Hematopoietic multipotent progenitor cell treated with erythropoietin and hydrocortisone succinate and interleukin-3 and kit ligand, for 4 days (in vitro differentiated cells): ENCODE measurements around the gene G2E3.
"Not testable (repeated sequence)": the region's sequence is repeated elsewhere in the genome, so short reads cannot be mapped to it uniquely, and the experiment has no call there.

Experiments used
- DNase-seq: peaks from one replicate; pipeline ENCODE4 v3.0.0-alpha.2; 2015

The G2E3 gene

DNA sequence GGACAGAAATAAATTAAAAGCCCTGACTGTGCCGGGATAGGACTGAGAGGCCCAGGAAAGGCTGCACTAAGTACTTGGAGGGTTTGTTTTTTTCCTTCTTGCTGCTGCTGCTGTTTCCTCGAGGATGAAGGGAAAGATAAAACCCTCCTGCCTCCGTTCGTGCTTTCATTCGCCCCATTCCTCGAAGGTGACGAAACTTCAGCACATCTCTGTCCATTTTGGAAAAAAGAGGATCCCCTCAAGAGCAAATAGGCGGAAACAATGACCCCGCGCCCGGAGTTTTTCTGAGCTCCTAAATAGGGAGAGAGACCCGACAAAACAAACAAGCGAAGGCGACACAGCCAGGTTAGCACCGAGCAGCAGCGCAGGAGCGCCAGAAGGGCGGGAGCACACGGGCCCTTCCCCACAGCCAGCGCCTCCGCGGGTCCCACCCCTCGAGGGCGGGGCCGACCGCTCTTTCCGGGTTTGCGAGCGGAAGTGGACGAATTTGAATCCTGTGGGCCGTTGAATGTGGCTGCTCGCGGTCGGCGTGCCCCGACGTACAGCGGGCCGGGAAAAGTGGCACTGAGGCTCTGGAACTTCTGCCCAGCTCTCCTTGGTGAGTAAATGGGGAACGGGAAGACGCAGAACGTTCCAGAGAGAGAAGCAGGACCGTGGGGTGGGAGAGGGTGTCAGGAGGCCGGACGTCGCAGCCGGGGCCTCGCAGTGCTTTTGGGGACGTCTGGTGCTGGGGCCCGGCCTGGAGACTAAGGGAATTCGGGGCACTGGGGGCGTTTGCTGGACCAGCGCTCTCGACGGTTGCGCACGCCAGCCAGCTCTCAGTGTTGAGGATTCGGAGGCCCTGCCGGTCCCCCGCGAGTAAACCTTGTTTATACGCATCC is at the start of gene G2E3:
TSS of gene G2E3 (plus strand) at position 484 of the 881 bp plus-strand sequence. CDS start 21,922 bp downstream, outside the sequence.
- DNase-seq = peak; percentile 96

DNA sequence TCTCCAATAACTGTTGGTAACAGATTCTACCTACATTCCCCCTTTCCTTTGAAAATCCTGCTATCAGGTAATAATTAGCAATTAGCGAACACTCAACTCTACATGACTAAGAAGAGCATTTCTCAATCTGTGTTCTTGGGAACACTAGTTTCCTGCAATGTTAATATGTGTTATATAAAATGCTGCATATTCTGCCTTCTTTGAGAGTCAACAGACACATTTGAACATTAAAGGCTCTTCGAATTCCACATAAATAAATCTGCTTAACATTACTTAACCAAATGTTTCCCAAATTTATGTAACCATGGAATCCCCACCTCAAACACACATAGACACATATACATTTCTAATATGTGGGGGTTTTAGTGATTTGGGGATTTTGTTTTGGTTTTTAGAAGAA is 41.2 kb upstream of the G2E3 start:
- no peak for DNase-seq

DNA sequence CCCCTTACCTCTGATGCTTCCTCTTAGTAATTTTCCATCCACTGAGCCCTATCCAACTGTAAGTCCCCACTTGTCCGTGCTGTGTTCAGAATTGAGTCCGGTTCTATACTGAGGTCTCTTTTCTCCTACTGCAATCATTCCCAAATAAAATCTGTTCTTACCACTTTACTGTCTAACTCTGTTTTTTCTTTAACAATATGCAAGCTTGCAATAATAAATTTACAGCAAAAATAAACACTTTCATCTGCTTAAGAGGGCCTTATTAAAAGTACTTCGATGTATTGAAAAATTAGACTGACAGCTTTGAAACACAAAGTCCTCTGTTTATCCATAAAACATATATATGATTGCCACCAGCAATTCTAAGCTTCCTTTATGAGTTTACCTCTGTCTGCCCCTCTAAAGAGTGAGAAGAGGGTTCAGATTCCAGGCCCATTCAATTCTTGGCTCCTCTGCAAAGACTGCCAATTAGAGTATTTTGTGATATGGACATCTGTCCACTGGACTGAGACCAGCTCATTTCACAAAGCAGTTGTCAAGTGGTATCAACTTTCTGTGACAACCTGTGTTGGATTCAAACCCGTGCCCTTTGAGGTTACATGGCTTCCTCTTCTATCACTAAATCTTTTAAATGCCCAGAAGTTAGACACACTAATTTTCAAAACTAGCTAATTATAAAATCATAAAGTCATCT is 39.9 kb upstream of the G2E3 start:
- no peak for DNase-seq

DNA sequence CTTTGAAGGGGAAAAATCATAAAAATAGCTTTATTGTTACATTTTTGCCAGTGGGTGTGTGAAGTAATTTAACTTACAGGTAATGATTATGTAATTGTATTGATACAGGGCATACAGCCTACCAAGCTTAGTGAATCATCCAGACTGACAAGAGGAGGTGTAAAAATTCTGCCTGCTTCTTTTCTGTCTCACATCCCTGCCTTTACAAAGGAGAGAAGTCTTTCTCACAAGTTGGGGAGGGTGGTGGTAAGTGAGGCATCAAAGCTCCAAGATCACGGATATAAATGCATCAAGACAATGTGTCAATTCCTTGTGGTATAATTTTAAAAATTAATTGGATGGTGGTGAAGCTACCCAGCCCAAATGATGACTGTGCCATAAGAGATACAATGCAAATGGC is 39.0 kb upstream of the G2E3 start:
- DNase-seq = no peak

- no peak for DNase-seq
Observed at GRCh38 chr14:30520536-30520935, 38.4 kb upstream of the G2E3 start.

DNA sequence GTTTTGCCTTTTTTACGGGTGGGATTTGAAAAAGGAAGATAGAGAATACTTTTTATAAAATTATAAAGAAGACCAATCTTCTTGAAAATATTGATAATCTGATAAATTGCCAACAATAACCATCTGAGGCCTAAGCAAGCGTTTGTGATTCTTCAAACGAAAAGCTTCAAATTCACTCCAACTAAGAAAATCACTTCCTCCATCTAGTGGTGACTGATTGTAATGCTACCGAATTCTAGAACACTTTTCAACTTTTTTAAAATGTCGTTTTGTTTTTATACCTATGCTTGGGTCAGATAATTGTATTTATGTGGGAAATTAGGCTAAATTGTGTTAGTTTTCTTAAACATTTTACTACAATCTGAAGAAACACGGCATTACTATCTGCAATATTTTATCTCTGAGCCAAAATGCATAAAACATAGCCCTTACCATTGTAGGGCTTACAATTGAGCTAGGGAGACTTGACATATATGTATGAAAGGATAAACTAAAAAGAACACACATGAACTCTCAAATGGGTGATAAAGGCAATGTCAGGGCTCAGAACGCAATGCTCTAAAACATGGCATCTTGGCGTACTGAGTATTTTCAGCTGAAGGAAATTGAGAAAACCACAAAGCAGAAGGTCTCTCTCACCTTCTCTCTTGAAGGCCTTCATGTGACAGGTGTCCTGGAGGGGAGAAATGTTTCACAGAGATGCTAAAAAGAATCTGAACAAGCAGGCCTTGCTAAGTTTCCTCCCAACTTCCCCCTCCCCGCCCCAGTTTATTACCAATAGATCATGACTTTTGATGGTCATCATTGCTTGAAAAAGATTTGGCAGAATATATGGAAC is 36.8 kb upstream of the G2E3 start:
- peak; percentile 71 for DNase-seq

DNA sequence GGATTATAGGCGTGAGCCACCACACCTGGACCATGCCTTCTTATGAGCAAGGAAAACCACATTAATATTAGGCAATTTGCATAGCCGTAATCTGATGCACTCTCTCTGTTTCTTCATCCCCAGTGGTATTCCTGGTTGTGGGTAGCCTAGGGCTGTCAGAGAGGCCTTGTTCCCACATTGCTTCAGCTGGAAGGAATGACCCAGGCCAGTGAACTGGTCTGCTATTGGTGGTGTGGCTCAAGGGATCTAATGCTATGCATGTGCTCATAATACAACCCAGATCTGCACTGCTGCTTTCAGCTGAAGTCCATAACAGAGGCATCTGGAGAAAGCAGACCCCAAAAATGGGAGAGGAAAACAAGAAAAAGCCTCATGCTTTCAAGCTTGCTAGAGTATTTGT is 33.1 kb upstream of the G2E3 start:
- no peak for DNase-seq

DNA sequence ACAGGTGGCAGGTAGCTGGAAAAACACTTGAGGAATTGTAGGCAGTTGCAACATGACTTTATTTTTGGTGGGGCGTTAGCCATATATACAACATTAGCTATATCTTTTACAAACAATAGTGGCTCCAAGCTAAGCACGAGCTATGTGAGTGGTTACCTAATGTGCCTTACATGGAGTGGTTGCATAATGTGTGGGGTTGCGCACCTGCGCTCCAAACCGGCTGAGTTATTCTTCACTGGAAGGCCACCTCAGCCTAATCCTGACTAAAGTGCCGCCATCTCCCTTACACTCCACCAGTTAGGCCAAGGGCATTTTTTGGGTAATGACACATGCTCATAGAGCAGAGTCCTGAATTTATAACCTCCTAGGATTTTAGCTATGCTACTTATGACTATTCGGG is 31.8 kb upstream of the G2E3 start:
- no peak for DNase-seq

DNA sequence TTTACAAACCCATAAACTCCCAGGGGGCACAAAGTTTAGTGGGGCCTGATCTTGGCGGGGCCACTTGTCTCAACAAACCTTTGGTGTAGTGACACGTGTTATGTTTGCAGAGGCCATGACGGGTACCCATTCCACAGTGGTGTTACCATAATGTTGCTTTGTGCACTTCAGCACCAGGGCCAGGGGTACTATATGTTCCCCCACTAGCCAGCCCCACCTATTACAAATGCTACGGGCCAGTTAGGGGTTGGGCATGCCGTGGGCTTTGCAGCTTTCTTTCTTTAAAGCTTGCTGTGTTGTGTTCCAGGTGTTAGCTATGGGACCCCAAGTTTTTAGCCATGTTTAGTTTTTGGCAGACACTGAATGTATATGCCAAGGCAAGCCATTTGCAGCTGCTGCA is 30.8 kb upstream of the G2E3 start:
- peak; percentile 13 for DNase-seq

DNA sequence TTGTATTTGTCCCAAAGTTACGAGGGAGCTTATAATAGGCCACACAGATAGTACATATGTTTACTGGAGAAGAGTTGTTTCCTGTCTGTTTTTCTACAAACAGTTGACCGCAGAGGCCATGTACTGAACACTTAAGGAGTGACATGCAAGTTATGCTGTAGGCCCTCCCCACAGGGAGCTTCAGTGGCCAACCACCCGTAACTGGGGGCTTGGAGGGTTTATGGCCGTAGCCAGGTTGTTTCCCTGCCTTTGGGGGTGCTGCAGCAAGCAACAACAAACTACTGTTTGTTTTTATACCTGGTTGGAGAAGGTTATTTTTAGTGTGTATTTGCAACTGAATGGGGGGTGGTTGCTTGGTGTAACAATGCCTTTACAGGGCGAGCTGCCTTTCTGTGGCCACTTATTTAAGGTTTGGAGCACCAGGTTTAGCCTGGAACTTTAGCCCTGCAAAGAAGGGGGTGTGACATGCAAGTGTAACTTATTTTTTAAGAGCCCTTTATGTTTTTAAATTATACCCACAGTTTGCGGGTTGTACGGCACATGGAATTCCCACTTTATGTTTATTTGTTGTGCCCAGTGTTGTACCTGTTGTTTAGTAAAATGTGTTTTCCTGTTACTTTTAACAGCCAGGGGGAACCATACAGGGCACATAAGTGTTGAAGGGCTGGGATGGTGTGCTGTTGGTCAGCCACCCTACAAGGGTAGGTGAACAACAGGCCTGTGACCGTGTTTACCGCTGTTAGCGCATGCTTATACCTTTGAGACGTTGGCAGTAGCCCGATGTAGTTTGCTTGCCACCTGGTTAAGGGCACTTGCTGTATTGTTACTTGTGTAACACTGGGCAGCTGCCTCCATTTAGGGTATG is 29.9 kb upstream of the G2E3 start:
- DNase-seq = no peak

GRCh38 chr14:30532264-30532663 is 26.7 kb upstream of the G2E3 start:
- DNase-seq = peak; percentile 4

DNA sequence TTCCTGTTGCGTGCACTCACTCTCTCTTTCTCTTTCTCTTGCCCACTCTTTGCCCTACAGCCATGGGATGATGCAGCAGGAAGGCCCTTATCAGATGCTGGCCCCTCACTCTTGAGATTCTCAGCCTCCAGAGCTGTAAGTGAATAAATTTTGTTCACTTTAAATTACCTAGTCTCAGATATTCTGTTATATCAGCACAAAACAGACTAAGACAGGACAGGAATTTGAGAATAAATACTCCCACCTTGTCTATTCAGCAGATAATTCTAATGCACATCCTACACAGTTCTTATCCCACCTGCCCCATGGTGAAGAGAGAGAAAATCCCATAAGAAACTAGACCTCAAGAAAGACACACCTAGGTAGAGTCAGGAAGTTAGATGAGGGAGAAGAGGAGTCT is 25.8 kb upstream of the G2E3 start:
- DNase-seq = no peak

- DNase-seq = no peak
Observed at GRCh38 chr14:30541318-30541717, 17.6 kb upstream of the G2E3 start.

GRCh38 chr14:30546735-30547134 is 12.2 kb upstream of the G2E3 start:
- DNase-seq = not testable (repeated sequence)

DNA sequence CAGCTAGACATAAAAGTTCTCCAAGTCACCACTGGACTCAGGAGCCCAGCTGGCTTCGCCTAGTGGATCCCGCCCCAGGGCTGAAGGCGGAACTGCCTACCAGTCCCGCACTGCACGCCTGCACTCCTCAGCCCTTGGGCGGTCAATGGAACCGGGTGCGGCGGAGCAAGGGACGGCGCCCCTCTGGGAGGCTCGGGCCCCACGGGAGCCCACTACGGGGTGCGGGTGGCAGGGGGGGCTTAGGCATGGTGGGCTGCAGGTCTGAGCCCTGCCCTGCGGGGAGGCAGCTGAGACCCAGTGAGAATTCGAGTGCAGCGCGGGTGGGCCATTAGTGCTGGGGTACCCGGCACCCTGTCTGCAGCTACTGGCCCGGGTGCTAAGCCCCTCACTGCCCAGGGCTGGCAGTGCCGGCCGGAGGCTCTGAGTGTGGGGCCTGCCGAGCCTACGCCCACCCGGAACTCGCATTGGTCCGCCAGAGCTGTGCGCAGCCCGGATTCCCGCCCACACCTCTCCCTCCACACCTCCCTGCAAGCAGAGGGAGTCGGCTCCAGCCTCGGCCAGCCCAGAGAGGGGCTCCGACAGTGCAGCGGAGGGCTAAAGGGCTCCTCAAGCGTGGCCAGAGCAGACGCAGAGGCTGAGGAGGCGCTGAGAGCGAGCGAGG is 11.4 kb upstream of the G2E3 start:
- DNase-seq = no peak

GRCh38 chr14:30550335-30550734 is 8.6 kb upstream of the G2E3 start:
- DNase-seq = no peak

DNA sequence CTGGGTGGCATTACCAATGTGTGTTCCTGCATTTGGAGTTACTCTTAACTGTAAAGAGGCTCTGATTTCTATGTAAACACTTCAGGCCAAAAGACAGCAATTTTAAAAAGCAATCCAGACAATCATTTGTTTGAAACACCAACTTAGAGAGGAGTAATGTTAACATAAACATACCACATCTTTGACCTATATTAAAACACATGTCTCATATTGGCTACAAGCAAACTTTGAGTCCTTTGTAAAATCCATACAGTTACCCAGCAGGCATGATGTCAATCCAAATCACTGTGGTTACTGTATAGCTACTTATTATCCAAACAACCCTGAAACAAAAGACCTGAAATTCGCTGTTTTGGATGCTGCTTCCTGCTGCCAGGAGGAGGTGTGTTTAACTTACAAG is 7.5 kb upstream of the G2E3 start:
- no peak for DNase-seq

DNA sequence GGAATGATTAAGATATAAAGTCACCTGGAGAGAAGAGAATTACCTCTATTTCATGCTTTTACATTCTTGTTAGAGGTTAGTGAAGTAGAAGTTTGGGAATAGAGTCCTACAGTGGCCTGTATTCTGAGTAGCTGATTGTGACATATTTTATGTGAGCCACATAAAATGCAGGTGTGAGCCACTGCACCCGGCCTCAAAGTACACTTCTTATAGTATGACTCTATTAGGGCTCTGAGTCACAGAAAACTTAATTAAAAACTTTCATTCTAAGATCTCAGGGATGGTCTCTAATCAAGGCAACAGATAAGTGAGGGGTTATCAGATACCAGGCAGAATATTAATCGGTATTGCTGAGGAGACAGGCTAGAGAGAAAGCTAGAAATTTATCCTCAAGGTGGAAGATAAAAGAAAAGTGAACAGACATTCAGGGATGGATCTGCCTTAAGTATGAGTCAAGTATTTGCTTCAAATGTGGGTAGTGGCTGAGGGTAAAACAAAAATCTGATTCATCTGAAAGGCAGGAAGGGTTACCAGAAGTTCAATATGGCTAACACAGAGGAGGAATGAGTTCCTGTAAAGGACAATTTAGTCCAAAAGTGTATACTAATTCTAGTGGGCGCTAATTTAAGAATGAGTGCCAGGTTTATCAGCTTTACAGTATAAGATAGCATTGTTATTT is 5.5 kb upstream of the G2E3 start:
- no peak for DNase-seq

- no peak for DNase-seq
Observed at GRCh38 chr14:30558362-30558674, 640 bp upstream of the G2E3 start.

DNA sequence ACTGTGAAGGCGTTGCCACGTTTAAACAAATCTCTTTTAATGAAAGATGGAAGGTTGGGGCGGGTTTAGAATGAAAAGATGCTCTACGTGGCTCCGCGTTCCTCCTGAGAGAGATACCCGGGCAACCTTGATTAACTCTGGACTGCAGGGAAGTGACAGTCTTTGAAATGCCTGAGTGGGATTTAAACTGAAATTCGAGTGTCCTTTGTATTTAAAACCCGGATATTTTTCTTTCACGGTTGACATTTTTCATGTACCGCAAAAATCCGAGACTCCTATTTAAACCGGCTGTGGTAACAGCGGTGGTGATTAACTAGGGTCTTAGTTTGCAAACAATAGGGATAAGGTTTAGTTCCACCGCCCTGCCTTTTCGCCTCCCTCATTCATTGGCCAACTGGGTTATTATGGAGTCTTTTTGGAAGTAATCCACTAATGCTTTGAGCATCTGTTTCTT is 707 bp downstream of the G2E3 start:
- DNase-seq = peak; percentile 49

DNA sequence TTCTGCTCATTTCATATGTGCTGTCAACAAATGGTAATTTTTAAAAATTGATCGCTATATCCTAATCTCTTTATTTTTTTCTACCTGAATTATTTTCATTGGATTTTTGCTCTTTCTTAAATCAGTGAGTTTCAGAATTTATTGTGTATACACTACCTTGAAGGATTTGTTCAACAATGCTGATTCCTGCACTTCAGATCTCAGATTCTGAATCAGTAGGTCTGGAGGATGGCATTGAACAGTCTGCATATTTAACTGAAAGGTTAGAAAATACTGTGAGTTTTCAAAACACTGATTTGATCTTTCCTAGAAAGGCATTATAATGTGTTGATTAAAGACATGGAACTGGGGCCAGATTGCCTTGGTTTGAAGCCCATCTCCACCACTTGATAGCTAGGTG is 1.6 kb downstream of the G2E3 start:
- no peak for DNase-seq
